ENCODE data around the gene TEPSIN. TPM values are rescaled to one million over a fixed set of nuclear protein-coding genes. Genes with fewer than 3 reads are reported as not detected.

Gene TEPSIN
- total RNA-seq, 2 experiments from 2014 or later, result 53.6 to 56.3 TPM

DNA sequence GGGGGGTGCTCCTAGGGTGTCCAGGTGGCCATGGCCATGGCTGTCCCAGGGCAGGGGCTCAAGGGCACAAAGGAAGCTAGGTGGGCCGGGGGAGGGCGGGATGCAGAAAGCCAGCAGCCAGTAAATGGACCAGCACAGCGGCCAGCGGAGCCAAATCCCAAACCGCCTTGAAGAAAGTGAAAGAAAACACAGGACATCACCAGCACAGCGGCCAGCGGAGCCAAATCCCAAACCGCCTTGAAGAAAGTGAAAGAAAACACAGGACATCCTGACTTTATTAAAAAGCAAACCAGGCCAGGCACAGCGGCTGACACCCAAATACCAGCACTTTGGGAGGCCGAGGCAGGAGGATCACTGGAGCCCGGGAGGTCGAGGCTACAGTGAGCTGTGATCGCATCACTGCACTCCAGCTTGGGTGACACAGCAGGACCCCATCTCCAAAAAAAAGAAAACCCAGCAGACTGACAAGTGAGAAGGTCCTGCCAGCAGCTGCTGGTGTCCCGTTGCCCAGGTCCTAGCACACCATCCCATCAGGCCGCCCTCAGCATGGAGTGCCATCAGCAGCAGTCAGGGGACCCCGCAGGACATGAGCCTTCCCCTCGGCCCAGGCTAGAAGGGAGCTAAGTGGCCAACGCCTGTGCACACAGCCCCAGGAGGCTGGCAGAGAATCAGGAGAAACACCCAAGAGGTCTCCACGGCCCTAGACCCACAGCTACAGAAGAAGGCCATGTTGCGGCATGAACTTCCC is 39.3 kb upstream of the TEPSIN start:
- ATAC-seq (no peak), DNase-seq (no peak)
- peaks cover 16% of the 10 kb centered on the region for H3K36me3 Mint-ChIP-seq
- no peaks in the 10 kb centered on the region for H3K9me3 Mint-ChIP-seq (ENCODE audit: low read depth)
- CTCF ChIA-PET, result no interaction called here
- H3K4me1 Mint-ChIP-seq, result no peaks in the 10 kb centered on the region
- H3K4me3 Mint-ChIP-seq, result no peak overlapping the region
- no peak overlapping the region for H3K27ac Mint-ChIP-seq
- no peaks in the 10 kb centered on the region for H3K27me3 Mint-ChIP-seq

- peaks cover 16% of the 10 kb centered on the region for H3K36me3 Mint-ChIP-seq
- H3K9me3 Mint-ChIP-seq (ENCODE audit: low read depth), result no peaks in the 10 kb centered on the region
- DNase-seq (no peak), ATAC-seq (no peak)
- H3K4me3 Mint-ChIP-seq, result no peak overlapping the region
- no peaks in the 10 kb centered on the region for H3K4me1 Mint-ChIP-seq
- CTCF ChIA-PET, result no interaction called here
- H3K27ac Mint-ChIP-seq, result no peak overlapping the region
- no peaks in the 10 kb centered on the region for H3K27me3 Mint-ChIP-seq
These were observed 38.6 kb upstream of the TEPSIN start for GRCh38 chr17:81277421-81277820.

- no peak for ATAC-seq
- CTCF ChIA-PET, result interaction anchor here (1.1 kb wide), 1 partner anchor 20 kb away, joined by 3 read pairs; no protein-coding TSS in a partner anchor
- Mint-ChIP-seq H3K27ac (no peak overlapping the region), H3K9me3 (ENCODE audit: low read depth) (no peaks in the 10 kb centered on the region), H3K4me1 (no peaks in the 10 kb centered on the region), H3K36me3 (peaks cover 16% of the 10 kb centered on the region), H3K27me3 (no peaks in the 10 kb centered on the region), H3K4me3 (no peak overlapping the region)
- no peak for DNase-seq
These were observed 37.9 kb upstream of the TEPSIN start for GRCh38 chr17:81276781-81277180.

GRCh38 chr17:81274471-81274855 is 35.6 kb upstream of the TEPSIN start:
- CTCF ChIA-PET, result interaction anchor here (1.1 kb wide), 1 partner anchor 52 kb away, joined by 3 read pairs; no protein-coding TSS in a partner anchor

GRCh38 chr17:81273698-81274470 is 35.0 kb upstream of the TEPSIN start:
- H3K36me3 Mint-ChIP-seq, result peaks cover 15% of the 10 kb centered on the region
- CTCF ChIA-PET, result no interaction called here
- ATAC-seq (no peak), DNase-seq (no peak)
- no peak overlapping the region for H3K4me3 Mint-ChIP-seq
- H3K27me3 Mint-ChIP-seq, result no peaks in the 10 kb centered on the region
- H3K4me1 Mint-ChIP-seq, result no peaks in the 10 kb centered on the region
- H3K27ac Mint-ChIP-seq, result no peak overlapping the region
- H3K9me3 Mint-ChIP-seq (ENCODE audit: low read depth), result no peaks in the 10 kb centered on the region

More at GRCh38 chr17:81274471-81274855, 35.6 kb upstream of the TEPSIN start:
- DNase-seq, result no peak
- no peak overlapping the region for H3K4me3 Mint-ChIP-seq
- H3K36me3 Mint-ChIP-seq, result peaks cover 19% of the 10 kb centered on the region
- no peaks in the 10 kb centered on the region for H3K4me1 Mint-ChIP-seq
- no peaks in the 10 kb centered on the region for H3K9me3 Mint-ChIP-seq (ENCODE audit: low read depth)
- ATAC-seq, result no peak
- H3K27ac Mint-ChIP-seq, result no peak overlapping the region
- no peaks in the 10 kb centered on the region for H3K27me3 Mint-ChIP-seq

GRCh38 chr17:81272616-81273015 is 33.8 kb upstream of the TEPSIN start:
- Mint-ChIP-seq H3K27ac (no peak overlapping the region), H3K4me1 (no peaks in the 10 kb centered on the region), H3K36me3 (peaks cover 15% of the 10 kb centered on the region), H3K9me3 (ENCODE audit: low read depth) (no peaks in the 10 kb centered on the region), H3K4me3 (no peak overlapping the region), H3K27me3 (no peaks in the 10 kb centered on the region)
- DNase-seq (no peak), ATAC-seq (no peak)
- CTCF ChIA-PET, result no interaction called here

DNA sequence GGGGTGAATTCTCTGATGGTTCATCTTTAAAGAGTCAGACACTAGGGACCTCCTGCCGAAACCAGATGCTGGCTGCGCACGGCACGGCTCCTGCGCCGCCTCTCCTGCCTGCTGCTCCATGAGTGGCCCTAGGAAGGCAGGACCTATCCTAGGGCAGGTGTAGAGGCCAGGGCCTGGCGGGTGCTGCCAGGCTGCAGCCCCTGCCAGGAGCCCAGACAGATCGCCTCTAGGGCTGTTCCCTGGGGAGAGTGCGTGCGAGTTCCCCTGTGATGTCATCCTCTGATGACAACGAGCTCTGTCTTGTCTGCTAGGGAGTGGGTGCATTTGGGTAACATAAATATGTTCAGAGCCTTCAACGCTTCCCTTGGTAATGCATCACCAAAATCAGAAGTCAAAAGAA is 32.4 kb upstream of the TEPSIN start:
- ATAC-seq, result no peak
- no peak for DNase-seq
- no peak overlapping the region for H3K4me3 Mint-ChIP-seq
- no peaks in the 10 kb centered on the region for H3K4me1 Mint-ChIP-seq
- H3K36me3 Mint-ChIP-seq, result peaks cover 19% of the 10 kb centered on the region
- H3K9me3 Mint-ChIP-seq (ENCODE audit: low read depth), result no peaks in the 10 kb centered on the region
- H3K27ac Mint-ChIP-seq, result no peak overlapping the region
- H3K27me3 Mint-ChIP-seq, result no peaks in the 10 kb centered on the region
- CTCF ChIA-PET, result interaction anchor here (0.7 kb wide), 1 partner anchor 134 kb away, joined by 3 read pairs; no protein-coding TSS in a partner anchor

- CTCF ChIA-PET, result no interaction called here
- no peak overlapping the region for H3K27ac Mint-ChIP-seq
- no peaks in the 10 kb centered on the region for H3K27me3 Mint-ChIP-seq
- no peak overlapping the region for H3K4me3 Mint-ChIP-seq
- no peaks in the 10 kb centered on the region for H3K4me1 Mint-ChIP-seq
- DNase-seq (no peak), ATAC-seq (no peak)
- no peaks in the 10 kb centered on the region for H3K9me3 Mint-ChIP-seq (ENCODE audit: low read depth)
- peaks cover 18% of the 10 kb centered on the region for H3K36me3 Mint-ChIP-seq
These were observed 31.4 kb upstream of the TEPSIN start for GRCh38 chr17:81270279-81270678.

DNA sequence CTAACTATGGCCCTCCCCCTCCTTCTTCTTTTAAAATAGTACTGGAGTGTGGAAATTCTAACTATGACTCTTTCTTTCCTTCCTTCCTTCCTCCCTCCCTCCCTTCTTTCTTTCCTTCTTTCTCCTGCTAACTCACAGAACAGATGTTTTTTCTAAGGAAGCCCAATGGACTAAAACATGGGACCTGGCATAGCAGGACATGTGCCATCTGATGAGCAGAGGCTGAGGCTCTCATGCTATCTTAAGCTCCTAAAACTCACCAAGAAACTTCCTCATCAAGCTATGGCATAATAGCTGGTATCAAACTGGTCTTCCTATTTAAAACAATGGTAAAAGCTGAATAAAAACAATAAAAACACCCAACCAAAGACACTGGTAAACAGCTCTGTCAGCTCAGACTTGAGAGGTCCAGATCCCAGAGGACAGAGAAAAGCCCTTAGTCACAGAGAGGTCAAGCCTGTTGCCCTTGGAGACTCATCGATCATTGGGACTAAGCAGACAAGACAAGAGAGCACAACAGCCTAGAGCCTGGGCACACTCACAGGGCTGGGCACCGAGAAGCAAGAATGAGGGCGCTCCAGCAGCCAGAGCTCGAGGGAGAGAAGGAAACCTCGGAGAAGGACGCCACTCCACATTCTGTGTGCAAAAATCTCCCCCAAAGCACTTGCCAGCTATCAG is 28.7 kb upstream of the TEPSIN start:
- Mint-ChIP-seq H3K4me3 (no peak overlapping the region), H3K36me3 (peaks cover 20% of the 10 kb centered on the region), H3K27me3 (no peaks in the 10 kb centered on the region), H3K4me1 (no peaks in the 10 kb centered on the region), H3K27ac (no peak overlapping the region), H3K9me3 (ENCODE audit: low read depth) (no peaks in the 10 kb centered on the region)
- no peak for DNase-seq
- ATAC-seq, result no peak
- CTCF ChIA-PET, result interaction anchor here (0.8 kb wide), 1 partner anchor 334 kb away, joined by 3 read pairs; no protein-coding TSS in a partner anchor

- no peaks in the 10 kb centered on the region for H3K9me3 Mint-ChIP-seq (ENCODE audit: low read depth)
- no peak overlapping the region for H3K4me3 Mint-ChIP-seq
- no peaks in the 10 kb centered on the region for H3K27me3 Mint-ChIP-seq
- H3K4me1 Mint-ChIP-seq, result no peaks in the 10 kb centered on the region
- CTCF ChIA-PET, result no interaction called here
- DNase-seq (no peak), ATAC-seq (no peak)
- no peak overlapping the region for H3K27ac Mint-ChIP-seq
- H3K36me3 Mint-ChIP-seq, result peaks cover 18% of the 10 kb centered on the region
These were observed 26.7 kb upstream of the TEPSIN start for GRCh38 chr17:81265576-81265975.

GRCh38 chr17:81264640-81265039 is 25.8 kb upstream of the TEPSIN start:
- Mint-ChIP-seq H3K4me1 (no peaks in the 10 kb centered on the region), H3K4me3 (no peak overlapping the region), H3K27ac (no peak overlapping the region), H3K9me3 (ENCODE audit: low read depth) (no peaks in the 10 kb centered on the region), H3K27me3 (no peaks in the 10 kb centered on the region), H3K36me3 (peaks cover 18% of the 10 kb centered on the region)
- ATAC-seq (no peak), DNase-seq (no peak)
- CTCF ChIA-PET, result no interaction called here

GRCh38 chr17:81263371-81264181 is 24.7 kb upstream of the TEPSIN start:
- no peaks in the 10 kb centered on the region for H3K9me3 Mint-ChIP-seq (ENCODE audit: low read depth)
- H3K27ac Mint-ChIP-seq, result no peak overlapping the region
- no peaks in the 10 kb centered on the region for H3K4me1 Mint-ChIP-seq
- CTCF ChIA-PET, result no interaction called here
- peaks cover 18% of the 10 kb centered on the region for H3K36me3 Mint-ChIP-seq
- ATAC-seq (no peak), DNase-seq (no peak)
- no peak overlapping the region for H3K4me3 Mint-ChIP-seq
- no peaks in the 10 kb centered on the region for H3K27me3 Mint-ChIP-seq
